LoVo (cell line): ENCODE results near the gene CIAO2A.

Experiments used
- DNase-seq: peaks from one replicate; pipeline ENCODE4 v3.0.0-alpha.2; 2016; ENCODE audit warnings: low spot score

CIAO2A gene

GRCh38 chr15:64037966-64038365, 55.7 kb downstream of the CIAO2A start:
- no peak for DNase-seq

- no peak for DNase-seq
These were observed 56.5 kb downstream of the CIAO2A start for GRCh38 chr15:64037116-64037515.

- DNase-seq: no peak
These were observed 58.1 kb downstream of the CIAO2A start for GRCh38 chr15:64035525-64035924.

GRCh38 chr15:64034519-64034918, 59.1 kb downstream of the CIAO2A start:
- no peak for DNase-seq

- no peak for DNase-seq
These were observed 61.3 kb downstream of the CIAO2A start for GRCh38 chr15:64032329-64032728.

- DNase-seq: no peak
These were observed 63.5 kb downstream of the CIAO2A start for GRCh38 chr15:64030123-64030522.

- DNase-seq: no peak
These were observed 64.0 kb downstream of the CIAO2A start for GRCh38 chr15:64029633-64030032.

GRCh38 chr15:64029110-64029509, 64.5 kb downstream of the CIAO2A start:
- DNase-seq: no peak

GRCh38 chr15:64026591-64026990, 67.0 kb downstream of the CIAO2A start:
- no peak for DNase-seq

- no peak for DNase-seq
These were observed 69.2 kb downstream of the CIAO2A start for GRCh38 chr15:64024172-64025050.

- DNase-seq: peak; percentile 69
These were observed 70.4 kb downstream of the CIAO2A start for GRCh38 chr15:64023220-64023619.

GRCh38 chr15:64022571-64022970, 71.1 kb downstream of the CIAO2A start:
- no peak for DNase-seq
